Stimulated activated CD8-positive, alpha-beta memory T cell treated with anti-CD3 and anti-CD28 coated beads, Interleukin-4, amount 100 ng/mL, for 4 hours (primary cell): ENCODE measurements around the gene FASLG.
"Not testable (repeated sequence)": the region's sequence is repeated elsewhere in the genome, so short reads cannot be mapped to it uniquely, and the experiment has no call there.

Source experiments
- DNase-seq, 2 donors: peaks; one replicate each; pipeline ENCODE4 v3.0.0-alpha.2; 2020; ENCODE audit warnings: low read depth in 2 of 2, low spot score in 1 of 2

FASLG gene

GRCh38 chr1:172680244-172680643 lies 21.3 kb downstream of the FASLG start:
- no peak for DNase-seq

DNA sequence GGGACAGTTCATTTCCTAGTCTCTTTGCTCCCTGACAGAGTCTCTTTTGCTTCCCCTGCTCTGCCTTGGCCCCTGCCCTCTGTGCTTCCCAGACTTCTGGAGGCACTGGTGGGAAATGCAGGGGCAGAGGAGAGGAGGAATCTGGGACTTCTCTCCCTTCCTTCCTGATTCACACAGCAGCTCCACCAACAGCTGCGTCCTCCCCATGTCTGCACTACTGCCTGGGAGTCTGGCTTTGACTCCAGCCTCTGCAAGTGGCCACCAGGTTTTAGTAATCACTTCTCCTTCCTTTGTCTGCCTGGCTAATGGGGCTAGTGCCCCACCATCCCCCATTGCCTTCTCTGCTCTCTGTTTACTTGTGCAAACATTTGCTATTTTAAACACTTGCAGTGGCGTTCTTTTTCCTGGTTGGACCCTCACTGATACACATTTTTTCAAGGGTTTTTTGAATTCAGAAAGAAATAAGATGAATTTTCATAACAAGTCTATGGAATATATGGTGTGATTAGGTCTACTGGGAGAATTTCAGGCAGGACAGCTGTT lies 21.9 kb downstream of the FASLG start:
- no peak for DNase-seq

DNA sequence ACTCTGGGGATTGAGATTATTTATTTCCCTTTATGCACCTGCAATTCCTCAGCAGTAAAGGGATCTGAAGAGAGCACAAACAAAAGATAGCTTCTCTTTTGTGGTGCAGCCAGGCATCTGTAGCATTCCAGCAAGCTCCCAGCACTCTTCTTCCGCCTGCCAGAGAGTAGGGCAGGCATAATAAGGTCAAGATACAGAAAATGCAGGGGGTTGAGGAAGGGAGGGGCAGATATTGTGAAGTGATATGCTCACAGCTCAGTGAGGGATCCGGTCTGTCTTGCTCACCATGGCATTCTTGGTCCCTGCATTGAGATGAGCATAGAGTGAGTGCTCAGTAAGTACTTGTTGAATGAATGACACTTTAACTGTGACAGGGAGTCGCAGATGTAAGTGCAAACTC lies 23.9 kb downstream of the FASLG start:
- DNase-seq: no peak

DNA sequence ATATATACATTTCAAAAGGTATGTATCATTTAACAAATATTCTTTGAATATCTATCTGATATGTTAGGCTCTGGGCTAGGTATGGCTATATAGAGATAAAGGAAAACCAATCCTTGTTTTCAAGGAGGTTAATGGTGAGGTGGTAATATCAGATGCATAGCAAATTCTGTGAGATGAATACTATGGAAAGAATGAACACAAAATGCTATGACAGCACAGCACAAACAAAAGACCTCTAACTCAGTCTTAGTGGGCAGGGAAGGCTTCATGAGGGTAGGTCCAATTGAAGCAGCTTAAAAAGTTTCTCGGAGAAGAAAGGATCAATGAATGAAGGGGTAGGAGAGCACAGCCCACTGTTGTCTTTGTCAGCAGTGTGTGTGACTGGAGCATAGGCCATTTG lies 27.2 kb downstream of the FASLG start:
- no peak for DNase-seq

- DNase-seq: not testable (repeated sequence)
These were observed 29.7 kb downstream of the FASLG start for GRCh38 chr1:172688428-172689085.

DNA sequence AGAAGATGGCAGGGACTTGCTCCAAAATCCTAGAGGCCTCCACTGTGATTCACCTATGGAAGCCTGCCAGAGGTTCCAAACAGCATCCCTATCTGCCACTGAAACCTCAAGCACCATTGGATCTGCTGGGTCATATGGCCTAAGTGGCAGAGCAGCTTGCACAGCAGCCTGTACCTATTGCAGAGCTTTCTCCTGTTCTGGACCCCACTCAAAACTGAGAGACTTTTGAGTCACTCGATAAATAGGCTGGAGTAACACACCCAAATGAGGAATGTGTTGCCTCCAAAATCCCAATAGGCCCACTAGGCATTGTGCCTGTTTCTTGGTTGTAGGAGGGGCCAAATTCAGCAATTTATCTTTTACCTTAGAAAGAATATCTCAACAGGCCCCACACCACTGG lies 32.0 kb downstream of the FASLG start:
- DNase-seq: not testable (repeated sequence)

DNA sequence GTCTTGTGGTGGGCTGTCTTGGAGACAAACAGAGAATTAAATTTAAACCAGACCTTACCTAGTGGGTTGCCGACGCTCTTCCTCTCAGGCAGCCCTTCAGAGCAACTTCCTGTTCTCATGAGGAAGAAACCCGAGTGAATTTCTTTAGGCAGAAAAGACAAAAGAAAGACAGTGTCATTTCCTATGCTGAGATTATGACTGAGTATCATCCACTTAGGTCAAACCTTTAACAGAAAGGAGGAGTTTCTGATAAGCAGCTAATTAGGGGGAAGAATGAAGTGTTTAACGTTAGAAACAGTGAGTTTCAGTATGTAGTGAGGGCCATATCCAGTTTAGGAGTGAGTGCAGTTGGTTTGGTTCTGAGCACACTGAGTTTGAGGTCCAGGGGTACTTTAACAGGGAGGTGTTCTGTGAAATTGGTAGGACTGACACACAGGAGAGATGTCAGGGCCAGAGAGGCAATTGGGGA lies 38.7 kb downstream of the FASLG start:
- DNase-seq: no peak

- DNase-seq: no peak
These were observed 39.3 kb downstream of the FASLG start for GRCh38 chr1:172698224-172698623.

DNA sequence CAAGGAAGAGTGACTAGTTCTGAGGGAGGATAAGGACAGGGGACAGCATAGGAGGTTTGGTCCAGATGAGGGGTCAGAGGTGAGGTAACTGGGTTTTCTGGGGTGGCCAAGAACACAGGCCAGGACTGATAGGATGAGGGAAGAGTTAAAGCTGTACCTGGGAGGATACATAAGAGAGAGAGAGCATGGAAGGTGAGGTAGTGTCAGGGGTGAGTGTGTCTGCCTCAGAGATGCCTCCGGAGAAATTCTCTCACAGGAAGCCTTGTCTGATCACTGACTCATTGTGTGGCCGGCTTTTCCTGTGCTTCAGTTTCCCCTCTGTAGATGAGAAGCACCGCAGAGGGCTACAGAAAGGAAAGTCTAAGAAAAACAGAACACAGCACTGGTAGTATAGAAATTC lies 40.2 kb downstream of the FASLG start:
- peak; percentile 51 to 68 for DNase-seq

- no peak for DNase-seq
These were observed 40.9 kb downstream of the FASLG start for GRCh38 chr1:172699695-172700227.

DNA sequence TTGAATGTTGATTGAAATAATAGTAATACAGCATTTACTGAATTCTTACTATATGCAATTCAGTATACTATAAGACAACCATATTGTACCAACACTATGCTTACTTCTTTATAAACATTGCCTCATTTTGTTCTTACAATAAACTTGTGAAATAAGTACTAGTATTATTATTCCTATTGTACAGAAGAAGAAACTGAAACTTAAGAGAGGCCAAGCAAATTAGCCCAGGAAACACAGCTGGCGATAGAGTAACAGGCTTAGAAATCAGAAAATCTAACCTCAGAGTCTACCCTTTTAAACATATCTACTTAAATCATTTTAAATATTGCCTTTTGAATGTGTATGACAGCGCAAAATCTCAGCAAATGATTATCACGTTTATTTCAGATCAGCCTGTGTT lies 41.7 kb downstream of the FASLG start:
- no peak for DNase-seq

DNA sequence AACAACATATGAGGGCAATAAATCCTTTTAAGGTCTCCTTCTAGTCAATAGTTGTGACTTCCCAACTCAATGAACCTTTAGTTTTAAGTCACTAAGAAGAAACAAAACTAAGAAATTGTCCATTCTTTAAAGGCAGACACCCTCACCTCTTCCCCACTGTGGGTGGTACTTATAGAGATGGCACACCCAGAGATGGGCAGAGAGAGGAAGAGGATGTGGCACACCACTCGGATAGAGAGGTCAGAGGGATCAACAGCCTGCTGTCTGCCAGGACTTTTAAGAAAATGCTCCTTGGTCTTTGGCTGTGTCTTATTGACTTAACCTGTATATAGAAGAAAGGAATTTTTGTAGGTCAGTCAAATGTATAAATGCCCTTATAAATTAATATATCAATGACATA lies 45.1 kb downstream of the FASLG start:
- DNase-seq: no peak

DNA sequence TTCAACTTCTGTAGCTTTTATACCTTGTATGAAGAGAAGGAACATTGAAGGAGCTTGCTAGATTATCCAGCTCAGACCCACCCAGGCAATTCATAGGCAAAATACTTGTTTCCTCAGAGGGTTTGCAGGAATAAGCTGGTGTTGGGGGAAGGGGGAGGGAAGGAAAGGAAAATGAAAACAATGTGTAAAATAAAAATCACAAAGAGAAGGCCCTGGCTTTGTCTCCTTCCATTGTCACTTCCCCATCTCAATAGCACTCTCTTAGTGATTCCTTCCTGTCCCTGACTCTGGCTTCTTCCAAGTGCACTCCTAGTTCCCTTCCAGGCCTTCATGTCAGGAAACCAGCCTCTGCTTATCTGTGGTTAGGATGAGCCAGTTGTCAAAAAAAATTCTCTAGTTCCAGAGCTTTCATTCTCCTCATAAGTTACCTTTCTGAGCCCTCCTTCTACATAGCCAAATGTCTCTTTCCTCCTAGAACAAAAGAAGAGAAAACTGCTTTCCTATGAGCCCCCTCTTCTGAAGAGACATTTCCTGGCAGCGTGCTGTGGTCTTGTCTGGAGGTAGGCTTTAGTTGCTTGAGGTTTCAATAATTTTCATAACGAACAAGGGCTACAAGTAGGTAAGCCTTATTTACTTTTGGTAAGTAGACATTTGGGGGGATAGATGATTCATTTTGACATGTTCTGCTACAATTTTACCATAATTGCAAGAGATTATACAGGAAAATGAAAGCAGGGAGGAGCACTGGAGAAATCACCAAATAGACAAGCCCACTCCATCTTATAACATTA lies 45.7 kb downstream of the FASLG start:
- DNase-seq: no peak

- DNase-seq: peak; percentile 27 to 39
These were observed 49.5 kb downstream of the FASLG start for GRCh38 chr1:172708452-172708851.

- DNase-seq: no peak
These were observed 52.7 kb downstream of the FASLG start for GRCh38 chr1:172711558-172711957.

GRCh38 chr1:172713466-172713865 lies 54.6 kb downstream of the FASLG start:
- no peak for DNase-seq
